Measurements from ENCODE around the gene SLC35F3.
"Not testable (repeated sequence)": the region's sequence is repeated elsewhere in the genome, so short reads cannot be mapped to it uniquely, and the experiment has no call there.

The SLC35F3 gene

DNA sequence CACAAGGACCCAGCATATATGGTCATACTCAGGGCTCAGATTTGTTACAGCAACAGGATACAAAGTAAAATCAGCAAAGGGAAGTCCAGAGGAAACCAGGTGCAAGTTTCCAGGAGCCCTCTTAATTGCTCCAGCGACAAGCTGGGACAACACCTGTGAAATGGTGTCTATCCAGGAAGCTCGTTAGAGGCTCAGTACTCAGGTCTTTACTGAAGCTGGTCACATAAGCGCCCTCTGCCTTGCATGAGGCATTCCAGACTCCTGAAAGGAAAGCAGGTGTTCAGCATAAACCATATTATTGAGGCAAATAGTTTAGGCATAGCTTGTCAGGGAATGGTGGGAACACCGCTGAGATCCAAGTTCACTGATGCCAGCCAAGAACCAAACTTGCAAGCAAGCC, 231.0 kb downstream of the SLC35F3 start:
- in situ Hi-C loops (cut with MboI; ENCODE audit: low sequenced_read_pairs) = no loop called here

DNA sequence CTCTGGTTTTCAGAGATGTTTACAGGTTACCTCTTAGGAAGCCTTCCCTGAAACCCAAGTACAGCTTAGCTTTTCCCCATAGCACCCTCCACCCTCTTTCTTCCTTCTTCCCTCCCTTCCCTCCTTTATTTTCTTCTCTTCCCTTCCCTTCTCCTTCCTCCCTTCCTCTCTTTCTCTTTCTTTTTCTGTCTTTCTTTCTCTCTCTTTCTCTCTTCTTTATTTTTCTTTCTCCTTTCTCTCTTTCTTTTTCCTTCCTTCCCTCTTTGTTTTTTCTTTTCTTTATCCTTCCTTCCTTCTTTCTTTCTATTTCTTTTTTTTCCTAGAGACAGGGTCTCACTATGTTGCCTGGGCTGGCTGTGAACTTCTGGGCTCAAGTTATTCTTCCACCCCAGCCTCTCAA, 231.6 kb downstream of the SLC35F3 start:
- in situ Hi-C loops (cut with MboI; ENCODE audit: low sequenced_read_pairs) = no loop called here

DNA sequence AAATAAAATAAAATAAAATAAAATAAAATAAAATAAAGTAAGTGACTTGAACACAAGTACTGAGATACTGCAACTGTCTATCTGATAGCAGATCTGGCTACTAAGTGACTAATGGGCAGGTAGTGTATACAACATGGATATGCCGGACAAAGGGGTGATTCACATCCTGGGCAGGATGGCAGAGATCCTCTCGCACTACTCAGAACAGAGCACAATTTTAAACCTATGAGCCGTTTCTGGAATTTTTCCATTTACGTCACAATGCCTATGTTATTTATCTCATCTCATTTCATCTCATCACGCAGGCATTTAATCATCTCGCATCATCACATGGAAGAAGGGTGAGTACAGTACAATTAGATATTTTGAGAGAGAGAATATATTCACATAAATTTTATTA, 235.5 kb downstream of the SLC35F3 start:
- in situ Hi-C loops (cut with MboI; ENCODE audit: low sequenced_read_pairs) = no loop called here

DNA sequence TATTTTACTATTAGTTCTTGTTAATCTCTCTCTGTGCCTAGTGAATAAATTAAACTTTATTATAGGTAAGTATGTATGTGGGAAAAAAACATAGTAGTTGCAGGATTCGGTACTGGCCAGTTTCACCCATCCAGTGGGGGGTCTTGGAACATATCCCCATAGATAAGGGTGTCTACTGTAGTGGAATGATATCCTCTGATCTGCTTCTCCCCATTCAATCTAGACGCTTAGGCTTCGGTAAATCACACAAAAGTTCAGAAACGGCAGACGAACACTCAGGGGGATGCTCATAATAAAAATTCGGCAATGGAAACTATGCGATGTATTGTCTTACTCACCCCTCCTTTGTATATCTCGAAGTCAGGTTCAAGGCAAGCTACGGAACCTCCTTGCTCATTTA, 235.9 kb downstream of the SLC35F3 start:
- in situ Hi-C loops (cut with MboI; ENCODE audit: low sequenced_read_pairs) = no loop called here

DNA sequence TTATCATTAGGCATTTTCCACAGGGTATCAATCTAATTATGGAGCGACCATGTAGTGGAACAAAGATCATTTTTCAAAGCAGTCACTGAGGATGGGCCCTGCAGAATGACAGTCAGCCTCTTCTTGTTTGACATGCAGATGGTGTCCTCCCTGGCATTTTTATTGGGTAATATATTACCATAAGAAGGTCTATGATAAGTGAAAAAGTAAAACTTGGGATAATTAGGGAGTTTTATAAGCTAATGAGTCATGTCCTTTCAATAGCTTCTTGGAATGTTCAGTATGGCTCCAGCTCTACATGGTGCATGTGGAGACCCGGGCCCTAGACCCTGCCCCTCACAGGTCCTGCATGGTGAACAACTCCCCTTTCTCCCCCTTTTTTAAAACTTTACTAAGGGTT, 236.5 kb downstream of the SLC35F3 start:
- in situ Hi-C loops (cut with MboI; ENCODE audit: low sequenced_read_pairs) = no loop called here

DNA sequence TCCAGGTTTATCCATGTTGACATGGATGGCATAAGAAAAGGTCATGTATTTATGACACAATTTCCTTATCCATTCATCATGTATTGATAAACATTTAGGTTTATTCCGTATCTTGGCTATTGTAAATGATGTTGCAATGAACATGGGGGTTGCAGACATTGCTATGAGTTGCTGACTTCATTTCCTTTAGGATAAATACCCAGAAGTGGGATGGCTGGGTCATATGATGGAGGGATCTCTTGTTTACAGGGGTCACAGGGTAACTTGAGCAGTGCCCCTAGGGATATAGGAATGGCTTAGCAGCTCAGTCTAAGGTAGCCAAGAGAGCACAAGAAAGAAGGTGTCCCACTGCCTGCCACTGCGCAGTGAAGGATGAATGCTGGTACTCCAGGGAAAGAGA, 239.2 kb downstream of the SLC35F3 start:
- in situ Hi-C loops (cut with MboI; ENCODE audit: low sequenced_read_pairs) = no loop called here

DNA sequence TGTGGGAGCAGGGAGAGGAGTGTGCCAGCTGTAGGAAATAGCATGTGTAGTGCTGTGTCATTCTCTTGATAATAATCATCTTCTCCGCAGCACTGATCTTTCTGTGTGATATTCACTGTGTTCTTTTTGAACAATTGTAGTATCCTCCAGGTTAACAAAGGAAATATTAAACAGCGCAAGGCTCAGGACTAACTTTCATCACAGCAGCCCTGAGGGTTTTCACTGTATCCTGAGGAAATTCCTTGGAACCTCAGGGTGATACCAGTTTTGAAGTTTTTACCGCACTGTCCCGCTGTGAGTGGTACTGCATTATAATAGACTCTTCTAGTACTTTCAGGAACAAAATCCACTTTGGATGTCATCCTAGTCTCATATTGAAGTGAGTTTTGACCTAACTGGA, 240.4 kb downstream of the SLC35F3 start:
- in situ Hi-C loops (cut with MboI; ENCODE audit: low sequenced_read_pairs) = no loop called here

DNA sequence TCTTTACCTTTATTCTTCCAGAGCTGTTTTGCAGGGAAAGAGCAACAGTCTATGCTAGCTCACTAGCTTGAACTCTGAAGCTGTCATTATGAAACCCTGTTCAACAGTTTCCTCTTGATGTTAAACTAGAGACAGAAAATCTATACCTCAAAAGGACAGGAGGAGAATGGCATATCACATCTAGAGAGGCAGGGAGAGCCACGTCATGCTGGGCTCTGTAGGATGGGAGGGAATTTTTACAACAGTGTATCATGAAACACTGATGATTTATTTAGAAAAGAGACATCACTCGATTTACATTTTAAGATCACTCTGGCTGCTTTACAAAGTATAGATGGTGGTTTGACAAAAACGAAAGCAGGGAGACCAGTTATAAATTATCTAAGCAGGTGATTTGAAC, 243.9 kb downstream of the SLC35F3 start:
- in situ Hi-C loops (cut with MboI; ENCODE audit: low sequenced_read_pairs) = no loop called here

DNA sequence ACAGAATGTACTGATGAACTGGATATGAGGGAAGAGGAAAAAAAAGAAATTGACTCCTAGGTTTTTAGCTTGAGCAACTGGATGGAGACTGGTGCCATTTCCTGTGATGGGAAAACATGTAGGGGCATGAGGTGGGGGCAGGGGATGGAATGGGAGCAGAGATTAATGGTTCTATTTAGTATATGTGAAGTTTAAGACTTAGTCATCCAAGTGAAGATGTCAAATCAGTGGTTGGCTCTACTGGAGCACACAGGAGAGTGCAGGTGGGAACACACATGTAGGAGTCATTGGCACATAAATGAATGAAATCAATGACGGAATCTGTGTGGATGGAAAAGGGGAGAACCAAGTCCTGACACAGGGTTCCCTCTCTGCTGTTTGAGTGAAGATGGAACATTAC, 244.3 kb downstream of the SLC35F3 start:
- in situ Hi-C loops (cut with MboI; ENCODE audit: low sequenced_read_pairs) = no loop called here

DNA sequence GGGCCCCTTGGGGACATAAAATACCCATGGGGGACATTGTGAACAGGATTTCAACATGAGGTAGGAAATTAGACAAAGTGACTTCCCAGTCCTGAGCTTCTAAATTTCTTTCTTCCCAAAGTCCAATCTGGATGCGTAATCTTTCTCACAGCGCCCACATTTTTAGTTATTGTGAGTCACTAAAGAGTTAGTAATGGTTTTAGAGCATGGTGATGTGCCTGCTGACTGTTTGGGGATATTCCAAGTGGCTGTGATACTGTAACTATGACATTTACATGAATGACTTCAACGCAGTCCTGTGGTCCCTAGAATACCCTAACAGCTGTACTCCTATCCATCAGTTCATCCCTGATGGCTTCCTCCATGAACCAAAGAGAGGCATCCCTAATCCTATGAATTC, 244.7 kb downstream of the SLC35F3 start:
- in situ Hi-C loops (cut with MboI; ENCODE audit: low sequenced_read_pairs) = no loop called here

DNA sequence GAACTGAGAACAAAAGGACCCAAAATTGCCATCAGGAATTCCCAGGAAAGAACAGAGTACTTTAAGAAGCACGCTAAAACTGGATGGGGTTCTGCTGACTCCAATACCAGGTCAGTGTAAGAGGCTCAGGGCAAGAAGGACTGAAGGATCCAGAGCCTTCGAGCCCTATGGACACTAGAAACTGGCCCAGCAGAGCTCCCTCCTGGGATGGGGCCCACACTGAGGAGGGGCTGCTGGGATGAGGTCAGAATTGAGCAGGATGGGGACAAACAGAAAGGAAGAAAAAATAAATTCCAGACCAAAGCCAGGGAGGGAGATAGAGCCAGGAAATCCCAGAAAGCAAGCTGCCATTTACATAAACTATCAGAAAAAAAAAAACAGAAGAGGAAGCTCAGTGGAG, 246.4 kb downstream of the SLC35F3 start:
- in situ Hi-C loops (cut with MboI; ENCODE audit: low sequenced_read_pairs) = no loop called here

DNA sequence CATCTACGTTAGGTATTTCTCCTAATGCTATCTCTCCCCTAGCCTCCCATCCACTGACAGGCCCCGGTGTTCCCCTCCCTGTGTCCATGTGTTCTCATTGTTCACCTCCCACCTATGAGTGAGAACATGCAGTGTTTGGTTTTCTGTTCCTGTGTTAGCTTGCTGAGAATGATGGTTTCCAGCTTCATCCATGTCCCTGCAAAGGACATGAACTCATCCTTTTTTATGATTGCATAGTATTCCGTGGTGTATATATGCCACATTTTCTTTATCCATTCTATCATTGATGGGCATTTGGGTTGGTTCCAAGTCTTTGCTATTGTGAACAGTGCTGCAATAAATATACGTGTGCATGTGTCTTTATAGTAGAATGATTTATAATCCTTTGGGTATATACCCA, 247.9 kb downstream of the SLC35F3 start:
- in situ Hi-C loops (cut with MboI; ENCODE audit: low sequenced_read_pairs) = not testable (repeated sequence)

DNA sequence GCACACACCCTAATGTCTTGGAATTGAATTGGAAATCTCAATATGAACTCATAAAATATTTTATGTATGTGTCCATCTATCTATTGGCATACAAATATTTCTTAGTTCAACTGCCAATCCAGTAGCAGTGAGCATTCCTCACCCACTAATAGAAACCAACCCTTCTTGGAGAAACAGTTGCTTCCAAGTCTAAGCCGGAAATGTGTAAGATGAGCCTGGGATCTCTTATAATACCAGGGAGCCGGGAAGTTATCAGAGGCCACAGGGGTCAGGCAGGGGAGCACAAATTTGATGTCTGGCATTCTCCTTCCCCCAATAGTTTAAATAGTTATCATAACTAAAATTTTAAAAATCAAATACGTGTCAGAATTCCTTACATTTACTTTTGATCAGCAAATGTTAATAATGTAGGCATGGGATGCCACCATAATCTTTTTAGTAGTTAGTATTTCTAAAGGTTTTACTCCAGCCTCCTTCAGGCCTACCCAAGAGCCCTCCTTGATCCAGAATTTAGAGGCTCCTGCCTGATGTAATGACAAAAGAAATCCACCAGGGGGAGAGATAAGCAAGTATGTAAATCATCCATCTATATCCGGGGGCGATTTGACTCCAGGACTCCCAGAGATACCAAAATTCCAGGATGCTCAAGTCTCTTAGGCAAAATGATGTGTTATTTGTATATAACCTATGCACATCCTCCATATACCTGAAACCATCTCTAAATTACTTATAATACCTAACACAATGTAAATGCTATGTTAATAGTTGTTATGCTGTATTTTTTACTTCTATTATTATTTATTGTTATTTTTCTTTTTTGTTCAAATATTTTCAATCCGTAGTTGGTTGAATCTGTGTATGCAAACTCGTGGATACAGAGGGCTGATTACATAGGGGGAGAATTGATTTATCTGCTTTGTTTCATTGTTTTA, 250.1 kb downstream of the SLC35F3 start:
- in situ Hi-C loops (cut with MboI; ENCODE audit: low sequenced_read_pairs) = no loop called here

DNA sequence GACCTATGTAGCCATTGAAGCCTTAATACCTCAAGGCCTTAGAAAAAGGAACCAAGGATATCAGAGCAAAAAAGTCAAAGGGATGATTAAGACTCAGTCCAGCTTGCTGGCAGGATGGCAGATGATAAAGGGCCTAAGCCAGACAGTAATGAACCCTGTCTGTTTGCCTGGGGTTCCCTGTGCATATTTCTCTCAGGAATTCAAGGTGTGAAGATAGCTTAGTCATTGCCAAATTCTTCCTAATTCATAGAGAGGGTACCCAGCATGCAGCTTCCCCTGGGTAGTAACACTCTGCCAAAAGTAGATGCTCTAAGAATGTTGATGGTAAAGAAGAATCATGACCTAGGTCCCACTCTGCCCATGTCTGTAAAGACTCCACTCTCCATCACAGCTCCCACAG, 258.2 kb downstream of the SLC35F3 start:
- in situ Hi-C loops (cut with MboI; ENCODE audit: low sequenced_read_pairs) = no loop called here

DNA sequence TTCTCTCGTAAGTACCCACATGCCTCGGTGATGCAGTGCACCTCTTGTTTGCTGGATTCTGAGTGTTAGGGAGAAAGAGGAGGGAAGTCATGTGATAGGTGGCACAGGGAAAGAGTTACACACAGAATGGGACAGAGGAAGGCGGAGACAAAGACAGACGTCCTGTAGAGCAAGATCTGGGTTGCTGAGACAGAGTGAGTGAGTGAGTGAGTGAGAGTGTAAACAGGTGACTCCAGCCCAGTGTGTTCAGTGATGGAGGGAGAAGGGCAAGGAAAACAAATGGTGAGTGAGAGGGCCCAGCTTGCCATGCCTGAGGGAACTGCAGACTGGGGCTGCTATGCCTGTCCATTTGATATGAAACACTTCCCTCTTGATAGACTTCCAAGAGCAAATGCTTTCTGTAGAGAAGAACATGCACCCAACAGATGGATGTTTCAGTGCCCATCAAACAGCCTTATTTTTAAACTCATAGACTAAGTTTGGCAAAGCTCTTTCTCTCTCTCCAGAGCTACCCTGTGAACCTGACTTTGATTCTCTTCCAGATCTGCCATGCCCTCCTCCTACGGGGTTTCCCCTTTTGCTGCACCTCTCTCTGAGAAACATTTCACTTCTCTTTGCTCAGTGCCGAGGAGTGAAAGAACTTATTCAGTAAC, 258.9 kb downstream of the SLC35F3 start:
- in situ Hi-C loops (cut with MboI; ENCODE audit: low sequenced_read_pairs) = no loop called here

DNA sequence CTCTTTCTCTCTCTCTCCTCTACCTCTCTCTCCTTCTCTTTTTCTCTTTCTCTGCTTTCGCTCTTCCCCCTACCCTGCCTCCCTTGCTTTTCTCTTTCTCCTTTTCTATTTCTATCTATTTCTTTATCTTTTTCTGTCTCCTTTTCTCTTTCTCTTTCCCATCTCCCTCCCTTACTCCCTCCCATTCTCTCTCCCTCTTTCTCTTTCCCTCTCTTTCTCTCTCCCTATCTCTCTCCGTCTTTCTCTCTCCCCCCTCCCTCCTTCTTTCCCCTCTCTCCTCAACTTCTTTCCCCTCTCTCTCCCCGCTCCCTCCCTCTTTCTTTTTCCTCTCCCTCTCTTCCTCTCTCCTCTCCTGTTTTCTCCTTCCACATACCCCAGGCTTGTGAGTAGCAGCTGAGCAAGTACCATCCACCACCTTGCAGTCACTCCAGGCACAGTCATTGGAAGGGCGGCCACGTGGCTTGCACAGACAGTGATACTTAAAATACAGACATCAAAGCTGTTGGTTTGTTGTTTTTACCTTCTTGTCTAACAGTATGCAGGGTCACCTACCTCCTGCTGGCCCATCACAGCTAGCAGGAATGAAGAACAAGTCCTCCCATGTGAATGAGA, 259.7 kb downstream of the SLC35F3 start:
- in situ Hi-C loops (cut with MboI; ENCODE audit: low sequenced_read_pairs) = no loop called here

DNA sequence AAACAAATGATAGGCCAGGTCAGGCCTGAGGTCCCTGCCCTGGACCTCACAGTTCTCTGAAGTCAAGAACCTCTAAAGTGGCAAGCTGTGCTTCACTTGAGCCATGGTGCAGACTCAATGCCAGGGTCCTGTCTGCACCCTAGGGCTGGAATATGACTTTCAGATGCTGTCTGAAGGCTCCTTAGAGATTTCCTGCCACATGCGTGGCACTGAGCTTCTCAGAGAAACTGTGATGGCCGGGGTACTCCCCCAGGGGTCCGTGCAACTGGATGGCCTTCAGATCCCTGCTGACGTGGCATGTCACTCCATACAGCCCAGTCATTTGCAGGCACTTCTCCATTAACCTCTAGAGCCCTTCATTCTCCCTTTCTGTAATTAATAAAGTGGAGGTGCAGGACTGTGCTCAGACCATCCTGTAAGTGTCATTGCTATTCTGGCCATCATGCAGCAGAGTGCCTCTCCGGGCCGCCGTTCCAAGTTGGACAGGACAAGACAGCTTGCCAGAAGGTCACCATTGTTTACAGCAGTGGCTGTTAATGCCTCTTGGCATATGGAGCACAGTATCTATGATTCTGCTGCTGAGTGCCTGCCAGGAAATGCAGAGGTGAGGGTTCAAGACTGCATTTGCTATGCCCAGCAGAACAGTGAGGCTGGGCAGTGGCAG, 263.7 kb downstream of the SLC35F3 start:
- in situ Hi-C loops (cut with MboI; ENCODE audit: low sequenced_read_pairs) = no loop called here

DNA sequence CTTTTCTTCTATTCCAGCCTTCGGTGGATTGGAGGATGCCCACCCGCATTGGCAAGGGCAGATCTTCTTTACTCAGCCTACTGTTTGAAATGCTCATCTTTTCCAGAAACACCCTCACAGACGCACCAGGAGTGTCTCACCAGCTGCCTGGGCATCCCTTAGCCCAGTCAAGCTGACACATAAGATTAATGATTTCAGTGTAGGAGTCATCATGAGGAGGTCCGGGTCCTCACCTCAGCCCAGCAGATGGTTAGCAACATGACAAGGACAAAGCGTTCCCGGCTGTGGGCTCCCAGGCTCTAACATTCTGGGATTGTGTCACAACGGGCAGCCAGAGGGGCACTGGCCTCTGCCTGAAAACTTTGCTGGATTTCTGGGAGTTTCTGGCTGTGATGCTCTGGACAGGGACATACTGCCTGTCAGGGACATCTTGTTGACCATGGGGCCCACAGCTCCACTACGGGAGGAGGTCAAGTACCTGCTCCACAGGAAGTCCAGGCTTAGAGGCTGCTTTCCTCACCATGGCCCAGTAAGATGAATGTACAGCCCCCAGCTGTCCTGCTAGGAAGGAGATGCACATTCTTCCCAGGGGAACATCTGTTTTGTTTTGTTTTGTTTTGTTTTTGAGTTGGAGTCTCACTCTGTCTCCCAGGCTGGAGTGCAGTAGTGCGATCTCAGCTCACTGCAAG, 264.8 kb downstream of the SLC35F3 start:
- in situ Hi-C loops (cut with MboI; ENCODE audit: low sequenced_read_pairs) = no loop called here

DNA sequence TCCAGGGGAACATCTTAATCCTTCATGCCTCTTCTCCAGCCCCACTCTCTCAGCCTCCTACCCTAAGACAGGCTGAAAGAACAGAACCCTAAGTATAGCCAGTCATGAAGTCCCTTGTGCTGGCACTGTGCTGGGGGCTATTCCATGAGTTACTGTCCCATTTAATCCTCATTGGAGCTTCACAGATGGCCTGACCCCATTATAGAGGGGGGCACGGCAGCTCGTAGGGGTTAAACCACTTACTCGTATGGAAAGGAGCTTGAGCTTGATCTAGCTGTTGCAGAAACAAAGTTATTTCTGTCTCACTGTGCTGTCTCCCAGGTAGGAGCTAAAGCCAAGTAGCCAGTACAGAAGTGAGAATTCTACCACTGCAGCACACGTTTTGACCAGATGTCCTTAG, 265.6 kb downstream of the SLC35F3 start:
- in situ Hi-C loops (cut with MboI; ENCODE audit: low sequenced_read_pairs) = no loop called here

DNA sequence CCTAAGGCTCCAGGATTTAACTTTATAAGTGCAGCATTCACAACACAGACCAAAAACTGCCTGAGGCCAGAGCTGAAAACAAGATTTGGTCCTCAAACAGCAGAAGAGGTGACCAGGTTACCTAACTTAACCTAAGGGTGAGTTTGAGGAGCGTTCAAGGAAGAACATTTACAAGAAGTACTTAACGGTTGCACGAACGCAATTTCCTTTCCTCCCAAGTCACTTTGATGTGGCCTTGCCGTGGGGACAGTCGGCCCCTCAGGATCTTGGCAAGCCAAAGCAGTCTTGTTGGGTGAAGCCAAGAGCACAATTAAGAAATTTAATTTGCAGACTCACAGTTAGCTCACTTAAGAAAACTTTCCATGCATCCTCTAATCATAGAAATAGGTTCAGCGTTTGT, 266.1 kb downstream of the SLC35F3 start:
- in situ Hi-C loops (cut with MboI; ENCODE audit: low sequenced_read_pairs) = no loop called here

DNA sequence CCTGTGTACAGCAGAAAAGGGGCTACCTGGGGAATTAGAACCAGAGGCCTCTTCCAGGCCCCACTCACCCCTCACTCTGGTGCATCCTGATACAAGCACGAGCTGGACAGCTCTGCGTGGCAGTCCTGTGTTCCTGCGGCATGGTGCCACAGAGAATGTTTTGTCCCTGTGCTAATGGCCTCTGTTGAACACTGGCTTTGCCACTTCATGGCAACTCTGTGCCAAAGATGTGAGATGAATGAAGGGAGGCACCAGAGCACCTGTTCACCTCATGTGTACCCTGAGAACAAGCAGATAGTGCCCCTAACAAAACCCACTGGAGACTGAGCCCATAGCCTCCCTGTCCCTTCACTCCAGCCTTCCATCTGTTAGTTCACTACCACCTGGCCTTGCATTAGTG, 269.5 kb downstream of the SLC35F3 start:
- in situ Hi-C loops (cut with MboI; ENCODE audit: low sequenced_read_pairs) = no loop called here

Measured in HL-60/S4 treated with phorbol 12-myristate 13-acetate at 8.2 ng/mL for 4 days and 3 days (cell line).